Measurements from ENCODE around the gene KRTCAP3. TPM values are rescaled to one million over a fixed set of nuclear protein-coding genes. Genes with fewer than 3 reads are reported as not detected.

KRTCAP3 gene
- total and polyA plus RNA-seq, 2 donors (not counting 1 experiment from before 2014, with no cell fraction given): 8.6 to 15.0 TPM

DNA sequence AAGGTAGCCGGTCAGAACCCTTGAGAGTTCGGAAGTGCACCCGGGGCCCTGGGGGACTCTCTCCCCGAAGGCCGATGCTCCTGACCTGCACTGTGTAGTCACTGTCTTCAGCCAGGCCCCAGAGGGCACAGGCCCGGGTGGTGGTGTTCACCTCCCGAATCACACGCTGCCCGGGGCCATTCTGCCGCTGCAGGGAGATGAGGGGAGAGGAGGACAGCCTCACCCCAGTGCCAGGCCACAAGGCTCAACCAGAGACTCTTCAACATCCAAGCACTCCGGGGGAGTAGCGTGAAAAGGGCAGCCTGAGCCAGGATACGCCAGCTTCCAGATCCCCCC is 51.7 kb downstream of the KRTCAP3 start:
- 99% methylated on average over 10 of the region's 13 CpGs for WGBS (ENCODE audit: insufficient coverage)
- POLR2A ChIA-PET: no interaction called here
- Histone ChIP-seq H3K27me3 (replicated peaks in 1 of 4; ENCODE audit: control extremely low read depth in 1 of 4, control insufficient read depth in 3 of 4, insufficient read depth in 4 of 4, low read length in 3 of 4) (peaks cover 0 to 52% (median 37%) of the 10 kb centered on the region in 4 experiments), H3K36me3 (replicated peaks in 1 of 2; ENCODE audit: control extremely low read depth in 1 of 2, control insufficient read depth in 1 of 2, extremely low read depth in 1 of 2, insufficient read depth in 2 of 2, low read length in 1 of 2) (no peaks in the 10 kb centered on the region), H3K9ac (ENCODE audit: low read length) (peak overlapping the region; percentile 61), H3K27ac (ENCODE audit: low read length in 2 of 2) (no peak overlapping the region), H3K79me2 (ENCODE audit: control insufficient read depth, insufficient read depth, low read length) (no peaks in the 10 kb centered on the region), H3K4me2 (replicated peaks; ENCODE audit: low read depth, low read length, poor library complexity, severe bottlenecking) (no peak overlapping the region), H3K9me3 (ENCODE audit: control extremely low read depth in 1 of 3, control insufficient read depth in 2 of 3, insufficient read depth in 1 of 3, low read length in 2 of 3) (peaks cover 0 to 6% (median 0%) of the 10 kb centered on the region in 3 donors), H2AFZ (ENCODE audit: insufficient read depth, low read depth, low read length, poor library complexity, severe bottlenecking) (no peak overlapping the region), H4K20me1 (ENCODE audit: control insufficient read depth, insufficient read depth, low read length, poor library complexity, severe bottlenecking) (no peaks in the 10 kb centered on the region), H3K4me3 (ENCODE audit: control extremely low read depth in 1 of 5, extremely low read depth in 1 of 5, insufficient read depth in 1 of 5, low read depth in 2 of 5, low read length in 4 of 5) (no peak overlapping the region), H3K4me1 (ENCODE audit: control insufficient read depth in 2 of 2, insufficient read depth in 2 of 2, low read length in 2 of 2) (peaks cover 22 to 26% of the 10 kb centered on the region in 2 donors)
- H3K4me3 Mint-ChIP-seq: peak overlapping the region; percentile 68
- H3K27me3 Mint-ChIP-seq: peaks cover 54% of the 10 kb centered on the region
- H3K4me1 Mint-ChIP-seq: peaks cover 24% of the 10 kb centered on the region
- ATAC-seq (ENCODE audit: low read depth) (no peak), DNase-seq (peak; percentile 23)
- no peak for TF ChIP-seq EZH2 (IDR thresholded peaks at IDR 0.05; ENCODE audit: borderline replicate concordance, insufficient read depth, low read depth, low read length, poor library complexity, severe bottlenecking)
- TF ChIP-seq, protein P1, sequence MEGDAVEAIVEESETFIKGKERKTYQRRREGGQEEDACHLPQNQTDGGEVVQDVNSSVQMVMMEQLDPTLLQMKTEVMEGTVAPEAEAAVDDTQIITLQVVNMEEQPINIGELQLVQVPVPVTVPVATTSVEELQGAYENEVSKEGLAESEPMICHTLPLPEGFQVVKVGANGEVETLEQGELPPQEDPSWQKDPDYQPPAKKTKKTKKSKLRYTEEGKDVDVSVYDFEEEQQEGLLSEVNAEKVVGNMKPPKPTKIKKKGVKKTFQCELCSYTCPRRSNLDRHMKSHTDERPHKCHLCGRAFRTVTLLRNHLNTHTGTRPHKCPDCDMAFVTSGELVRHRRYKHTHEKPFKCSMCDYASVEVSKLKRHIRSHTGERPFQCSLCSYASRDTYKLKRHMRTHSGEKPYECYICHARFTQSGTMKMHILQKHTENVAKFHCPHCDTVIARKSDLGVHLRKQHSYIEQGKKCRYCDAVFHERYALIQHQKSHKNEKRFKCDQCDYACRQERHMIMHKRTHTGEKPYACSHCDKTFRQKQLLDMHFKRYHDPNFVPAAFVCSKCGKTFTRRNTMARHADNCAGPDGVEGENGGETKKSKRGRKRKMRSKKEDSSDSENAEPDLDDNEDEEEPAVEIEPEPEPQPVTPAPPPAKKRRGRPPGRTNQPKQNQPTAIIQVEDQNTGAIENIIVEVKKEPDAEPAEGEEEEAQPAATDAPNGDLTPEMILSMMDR (IDR thresholded peaks at IDR 0.05): no peak
- H3K27ac Mint-ChIP-seq: no peak overlapping the region
- H3K9me3 Mint-ChIP-seq (ENCODE audit: insufficient read depth): no peaks in the 10 kb centered on the region
- intact Hi-C loops (cut with micrococcal nuclease): no loop called here
- CTCF ChIA-PET: no interaction called here

Small RNAs within 50 kb of the gene (small RNA-seq; reads per million reads assigned to genes)
- not detected for gene RNU6-986P (ENCODE audit: insufficient read length, low read depth, low replicate concordance)

Other genes starting within 250 kb of the KRTCAP3 start
- 88.8 and 89.9 TPM in 2 replicates for gene ATRAID, start 230.3 kb upstream of the KRTCAP3 start, total RNA-seq
- 106 and 117 TPM in 2 replicates for gene ATRAID, start 230.3 kb upstream of the KRTCAP3 start, polyA plus RNA-seq
- gene SLC5A6, start 230.1 kb upstream of the KRTCAP3 start, total RNA-seq: 46.1 and 50.8 TPM in 2 replicates
- gene SLC5A6, start 230.1 kb upstream of the KRTCAP3 start, polyA plus RNA-seq: 52.6 and 82.3 TPM in 2 replicates
- 35.6 and 36.0 TPM in 2 replicates for gene CAD, start 225.0 kb upstream of the KRTCAP3 start, total RNA-seq
- 29.0 and 48.5 TPM in 2 replicates for gene CAD, start 225.0 kb upstream of the KRTCAP3 start, polyA plus RNA-seq
- gene SLC30A3, start 179.3 kb upstream of the KRTCAP3 start, total RNA-seq: not detected in 2 replicates
- gene SLC30A3, start 179.3 kb upstream of the KRTCAP3 start, polyA plus RNA-seq: 0.07 and 0.09 TPM in 2 replicates
- 0.39 TPM in 1 of 2 replicates, not detected in the other for gene DNAJC5G, start 166.9 kb upstream of the KRTCAP3 start, total RNA-seq
- gene DNAJC5G, start 166.9 kb upstream of the KRTCAP3 start, polyA plus RNA-seq: not detected in 2 replicates
- not detected in 2 replicates for gene TRIM54, start 160.0 kb upstream of the KRTCAP3 start, total RNA-seq
- not detected in 2 replicates for gene TRIM54, start 160.0 kb upstream of the KRTCAP3 start, polyA plus RNA-seq
- gene UCN, start 133.9 kb upstream of the KRTCAP3 start, total RNA-seq: 2.7 and 3.6 TPM in 2 replicates
- 4.3 and 4.5 TPM in 2 replicates for gene UCN, start 133.9 kb upstream of the KRTCAP3 start, polyA plus RNA-seq
- gene MPV17, start 119.3 kb upstream of the KRTCAP3 start, total RNA-seq: 103 and 111 TPM in 2 replicates
- 137 and 148 TPM in 2 replicates for gene MPV17, start 119.3 kb upstream of the KRTCAP3 start, polyA plus RNA-seq
- gene GTF3C2, start 85.6 kb upstream of the KRTCAP3 start, total RNA-seq: 114 and 121 TPM in 2 replicates
- gene GTF3C2, start 85.6 kb upstream of the KRTCAP3 start, polyA plus RNA-seq: 84.8 and 91.4 TPM in 2 replicates
- gene EIF2B4, start 72.0 kb upstream of the KRTCAP3 start, total RNA-seq: 50.5 and 56.7 TPM in 2 replicates
- gene EIF2B4, start 72.0 kb upstream of the KRTCAP3 start, polyA plus RNA-seq: 33.8 and 47.7 TPM in 2 replicates
- gene SNX17, start 71.8 kb upstream of the KRTCAP3 start, total RNA-seq: 158 and 162 TPM in 2 replicates
- gene SNX17, start 71.8 kb upstream of the KRTCAP3 start, polyA plus RNA-seq: 79.6 and 103 TPM in 2 replicates
- gene ZNF513, start 61.6 kb upstream of the KRTCAP3 start, total RNA-seq: 29.0 and 31.7 TPM in 2 replicates
- gene ZNF513, start 61.6 kb upstream of the KRTCAP3 start, polyA plus RNA-seq: 29.5 and 36.8 TPM in 2 replicates
- 45.5 and 48.9 TPM in 2 replicates for gene PPM1G, start 32.8 kb upstream of the KRTCAP3 start, total RNA-seq
- gene PPM1G, start 32.8 kb upstream of the KRTCAP3 start, polyA plus RNA-seq: 23.7 and 27.1 TPM in 2 replicates
- gene NRBP1, start 13.8 kb upstream of the KRTCAP3 start, total RNA-seq: 109 and 115 TPM in 2 replicates
- 69.2 and 105 TPM in 2 replicates for gene NRBP1, start 13.8 kb upstream of the KRTCAP3 start, polyA plus RNA-seq
- gene IFT172, start 47.4 kb downstream of the KRTCAP3 start, total RNA-seq: 33.3 and 41.0 TPM in 2 replicates
- gene IFT172, start 47.4 kb downstream of the KRTCAP3 start, polyA plus RNA-seq: 20.1 and 21.4 TPM in 2 replicates
- not detected in 2 replicates for gene FNDC4, start 52.8 kb downstream of the KRTCAP3 start, total RNA-seq
- 0.17 and 0.31 TPM in 2 replicates for gene FNDC4, start 52.8 kb downstream of the KRTCAP3 start, polyA plus RNA-seq
- gene GCKR, start 54.5 kb downstream of the KRTCAP3 start, total RNA-seq: not detected in 2 replicates
- not detected in 2 replicates for gene GCKR, start 54.5 kb downstream of the KRTCAP3 start, polyA plus RNA-seq
- 65.2 and 72.3 TPM in 2 replicates for gene ZNF512, start 140.7 kb downstream of the KRTCAP3 start, total RNA-seq
- 26.4 and 33.3 TPM in 2 replicates for gene ZNF512, start 140.7 kb downstream of the KRTCAP3 start, polyA plus RNA-seq
- 1.3 and 2.2 TPM in 2 replicates for gene CCDC121, start 186.6 kb downstream of the KRTCAP3 start, total RNA-seq
- 0.65 and 0.95 TPM in 2 replicates for gene CCDC121, start 186.6 kb downstream of the KRTCAP3 start, polyA plus RNA-seq
- 26.0 and 27.8 TPM in 2 replicates for gene GPN1, start 186.7 kb downstream of the KRTCAP3 start, total RNA-seq
- gene GPN1, start 186.7 kb downstream of the KRTCAP3 start, polyA plus RNA-seq: 17.4 and 17.5 TPM in 2 replicates
- gene SUPT7L, start 221.2 kb downstream of the KRTCAP3 start, total RNA-seq: 40.2 and 40.7 TPM in 2 replicates
- gene SUPT7L, start 221.2 kb downstream of the KRTCAP3 start, polyA plus RNA-seq: 42.4 and 56.9 TPM in 2 replicates
- gene SLC4A1AP, start 221.5 kb downstream of the KRTCAP3 start, total RNA-seq: 23.1 and 25.6 TPM in 2 replicates
- gene SLC4A1AP, start 221.5 kb downstream of the KRTCAP3 start, polyA plus RNA-seq: 8.9 and 14.7 TPM in 2 replicates